Body of pancreas (tissue), 4 donors: ENCODE data around the gene HSPA1B.
"Not testable (repeated sequence)": the region's sequence is repeated elsewhere in the genome, so short reads cannot be mapped to it uniquely, and the experiment has no call there.

Source experiments
- POLR2A ChIP-seq, 3 donors: fragments of 450-650 bp; IDR thresholded peaks; one replicate each; pipeline ENCODE4 v1.6.1; 2016; ENCODE audit warnings: antibody characterized with exemption in 3 of 3, mild to moderate bottlenecking in 2 of 3
- TF ChIP-seq, protein P1 (sequence below), 7 experiments: fragments of 450-650 bp in 4 of 7; fragments of 200-600 bp in 3 of 7; sonication (generic) in 3 of 7; IDR thresholded peaks; one replicate each; pipeline ENCODE4 v1.5.1; 2016 to 2019; ENCODE audit warnings: antibody characterized with exemption in 7 of 7

DNA sequence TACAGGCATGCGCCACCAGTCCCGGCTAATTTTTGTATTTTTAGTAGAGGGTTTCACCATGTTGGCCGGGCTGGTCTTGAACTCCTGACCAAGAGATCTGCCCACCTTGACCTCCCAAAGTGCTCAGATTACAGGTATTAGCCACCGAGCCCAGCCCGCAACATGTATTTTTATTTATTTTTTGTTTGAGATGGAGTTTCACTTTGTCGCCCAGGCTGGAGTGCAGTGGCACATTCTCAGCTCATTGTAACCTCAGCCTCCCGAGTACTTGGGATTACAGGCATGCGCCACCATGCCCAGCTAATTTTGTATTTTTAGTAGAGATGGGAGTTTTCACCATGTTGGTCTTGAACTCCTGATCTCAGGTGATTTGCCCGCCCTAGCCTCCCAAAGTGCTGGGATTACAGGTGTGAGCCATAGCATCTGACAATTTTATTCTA lies 10.6 kb downstream of the HSPA1B start:
- TF ChIP-seq, protein P1, sequence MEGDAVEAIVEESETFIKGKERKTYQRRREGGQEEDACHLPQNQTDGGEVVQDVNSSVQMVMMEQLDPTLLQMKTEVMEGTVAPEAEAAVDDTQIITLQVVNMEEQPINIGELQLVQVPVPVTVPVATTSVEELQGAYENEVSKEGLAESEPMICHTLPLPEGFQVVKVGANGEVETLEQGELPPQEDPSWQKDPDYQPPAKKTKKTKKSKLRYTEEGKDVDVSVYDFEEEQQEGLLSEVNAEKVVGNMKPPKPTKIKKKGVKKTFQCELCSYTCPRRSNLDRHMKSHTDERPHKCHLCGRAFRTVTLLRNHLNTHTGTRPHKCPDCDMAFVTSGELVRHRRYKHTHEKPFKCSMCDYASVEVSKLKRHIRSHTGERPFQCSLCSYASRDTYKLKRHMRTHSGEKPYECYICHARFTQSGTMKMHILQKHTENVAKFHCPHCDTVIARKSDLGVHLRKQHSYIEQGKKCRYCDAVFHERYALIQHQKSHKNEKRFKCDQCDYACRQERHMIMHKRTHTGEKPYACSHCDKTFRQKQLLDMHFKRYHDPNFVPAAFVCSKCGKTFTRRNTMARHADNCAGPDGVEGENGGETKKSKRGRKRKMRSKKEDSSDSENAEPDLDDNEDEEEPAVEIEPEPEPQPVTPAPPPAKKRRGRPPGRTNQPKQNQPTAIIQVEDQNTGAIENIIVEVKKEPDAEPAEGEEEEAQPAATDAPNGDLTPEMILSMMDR (IDR thresholded peaks at IDR 0.05): not testable (repeated sequence)
- not testable (repeated sequence) for TF ChIP-seq POLR2A (IDR thresholded peaks at IDR 0.05)
